Anterior cingulate cortex (tissue), 58 donors: ENCODE results near the gene CYP4F12.

Experiments
- DNase-seq, 58 donors: peaks; one replicate each; lab custom pipeline; 2025; lab: John Stamatoyannopoulos, UW

Gene CYP4F12, protein sequence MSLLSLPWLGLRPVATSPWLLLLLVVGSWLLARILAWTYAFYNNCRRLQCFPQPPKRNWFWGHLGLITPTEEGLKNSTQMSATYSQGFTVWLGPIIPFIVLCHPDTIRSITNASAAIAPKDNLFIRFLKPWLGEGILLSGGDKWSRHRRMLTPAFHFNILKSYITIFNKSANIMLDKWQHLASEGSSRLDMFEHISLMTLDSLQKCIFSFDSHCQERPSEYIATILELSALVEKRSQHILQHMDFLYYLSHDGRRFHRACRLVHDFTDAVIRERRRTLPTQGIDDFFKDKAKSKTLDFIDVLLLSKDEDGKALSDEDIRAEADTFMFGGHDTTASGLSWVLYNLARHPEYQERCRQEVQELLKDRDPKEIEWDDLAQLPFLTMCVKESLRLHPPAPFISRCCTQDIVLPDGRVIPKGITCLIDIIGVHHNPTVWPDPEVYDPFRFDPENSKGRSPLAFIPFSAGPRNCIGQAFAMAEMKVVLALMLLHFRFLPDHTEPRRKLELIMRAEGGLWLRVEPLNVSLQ

DNA sequence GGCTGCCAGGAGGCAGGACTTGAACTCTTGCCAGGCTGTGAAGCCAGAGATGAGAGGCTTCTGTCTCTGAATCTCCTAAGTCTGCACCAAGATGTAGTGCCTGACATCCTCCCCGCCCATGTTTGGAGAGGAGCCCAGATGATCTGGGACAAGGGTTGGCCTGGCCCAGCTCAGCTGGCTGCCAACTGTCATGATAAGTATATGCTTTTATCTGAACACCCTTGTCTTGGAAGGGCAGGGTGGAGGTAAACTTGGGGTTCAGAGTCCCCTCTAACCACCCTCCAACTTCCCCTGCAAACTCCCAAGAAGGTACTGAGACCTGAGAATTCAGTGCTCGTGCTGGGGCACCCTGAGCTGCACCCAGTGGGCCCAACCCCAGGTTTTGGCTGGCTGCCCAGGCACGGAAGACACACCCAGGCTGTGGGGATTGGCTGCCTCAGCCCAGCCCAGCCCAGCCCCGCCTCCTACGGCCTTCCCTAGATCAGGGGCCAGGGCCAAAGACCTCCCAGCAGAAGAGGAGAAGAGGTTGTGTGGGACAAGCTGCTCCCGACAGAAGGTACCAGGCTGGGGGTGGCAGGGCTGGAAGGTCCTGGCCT is at the start of gene CYP4F12:
CYP4F12 (plus strand) TSS at position 508 of the 596 bp plus-strand sequence. CDS start 443 bp downstream, outside the sequence.
- DNase-seq, result peak in 8 of 58 donors; percentile 2 to 51 (median 11)

DNA sequence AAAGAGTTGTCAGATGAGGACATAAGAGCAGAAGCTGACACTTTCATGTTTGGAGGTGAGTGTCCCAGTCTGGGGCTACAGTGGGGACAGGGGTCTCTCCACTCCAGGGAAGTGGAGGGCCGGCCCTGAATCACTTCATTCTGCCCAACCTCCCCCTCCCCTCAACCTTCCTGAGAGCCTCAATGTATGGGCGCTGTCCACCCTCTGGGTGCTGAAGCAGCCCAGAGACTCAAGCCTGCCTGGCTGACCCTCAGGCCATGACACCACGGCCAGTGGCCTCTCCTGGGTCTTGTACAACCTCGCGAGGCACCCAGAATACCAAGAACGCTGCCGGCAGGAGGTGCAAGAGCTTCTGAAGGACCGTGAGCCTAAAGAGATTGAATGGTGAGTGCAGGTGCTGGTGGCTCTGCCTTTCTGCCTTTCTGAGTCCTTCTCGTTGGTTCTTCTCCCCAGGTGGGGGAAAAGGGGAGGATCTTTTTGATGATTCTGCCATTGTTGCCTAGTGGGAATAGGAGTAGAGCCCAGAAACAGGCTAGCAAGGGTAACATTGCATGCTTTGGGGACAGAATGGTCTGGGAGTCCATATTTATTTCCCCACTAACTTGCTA is 49.1 kb upstream of the CYP4F12 start:
- DNase-seq, result no peak

DNA sequence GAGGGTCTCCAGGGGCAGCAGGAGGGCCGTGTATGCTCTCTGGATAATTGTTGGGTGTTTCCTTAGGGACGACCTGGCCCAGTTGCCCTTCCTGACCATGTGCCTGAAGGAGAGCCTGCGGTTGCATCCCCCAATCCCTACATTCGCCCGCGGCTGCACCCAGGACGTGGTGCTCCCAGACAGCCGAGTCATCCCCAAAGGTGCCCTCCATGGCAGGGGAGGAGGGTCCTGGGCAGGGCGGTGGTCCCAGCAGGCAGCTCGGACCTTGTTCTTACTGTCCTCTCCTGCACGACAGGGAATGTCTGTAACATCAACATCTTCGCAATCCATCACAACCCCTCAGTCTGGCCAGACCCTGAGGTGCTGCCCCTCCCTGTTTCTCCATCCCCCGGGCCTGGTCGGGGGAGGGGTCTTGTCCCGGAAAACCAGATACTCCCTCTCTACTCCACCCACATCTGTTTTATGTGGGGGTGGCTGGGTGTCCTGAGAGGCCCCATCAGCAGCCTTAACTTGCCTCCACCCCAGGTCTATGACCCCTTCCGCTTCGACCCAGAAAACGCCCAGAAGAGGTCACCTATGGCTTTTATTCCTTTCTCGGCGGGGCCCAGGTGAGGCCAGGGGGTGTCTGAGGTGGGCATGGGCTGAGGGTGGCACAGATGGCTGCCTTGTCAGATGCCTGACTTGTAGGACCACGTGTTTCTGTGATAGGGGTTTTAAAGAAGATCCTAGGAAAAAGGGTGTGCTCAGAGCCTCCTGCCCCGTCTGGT is 44.5 kb upstream of the CYP4F12 start:
- DNase-seq, result no peak

DNA sequence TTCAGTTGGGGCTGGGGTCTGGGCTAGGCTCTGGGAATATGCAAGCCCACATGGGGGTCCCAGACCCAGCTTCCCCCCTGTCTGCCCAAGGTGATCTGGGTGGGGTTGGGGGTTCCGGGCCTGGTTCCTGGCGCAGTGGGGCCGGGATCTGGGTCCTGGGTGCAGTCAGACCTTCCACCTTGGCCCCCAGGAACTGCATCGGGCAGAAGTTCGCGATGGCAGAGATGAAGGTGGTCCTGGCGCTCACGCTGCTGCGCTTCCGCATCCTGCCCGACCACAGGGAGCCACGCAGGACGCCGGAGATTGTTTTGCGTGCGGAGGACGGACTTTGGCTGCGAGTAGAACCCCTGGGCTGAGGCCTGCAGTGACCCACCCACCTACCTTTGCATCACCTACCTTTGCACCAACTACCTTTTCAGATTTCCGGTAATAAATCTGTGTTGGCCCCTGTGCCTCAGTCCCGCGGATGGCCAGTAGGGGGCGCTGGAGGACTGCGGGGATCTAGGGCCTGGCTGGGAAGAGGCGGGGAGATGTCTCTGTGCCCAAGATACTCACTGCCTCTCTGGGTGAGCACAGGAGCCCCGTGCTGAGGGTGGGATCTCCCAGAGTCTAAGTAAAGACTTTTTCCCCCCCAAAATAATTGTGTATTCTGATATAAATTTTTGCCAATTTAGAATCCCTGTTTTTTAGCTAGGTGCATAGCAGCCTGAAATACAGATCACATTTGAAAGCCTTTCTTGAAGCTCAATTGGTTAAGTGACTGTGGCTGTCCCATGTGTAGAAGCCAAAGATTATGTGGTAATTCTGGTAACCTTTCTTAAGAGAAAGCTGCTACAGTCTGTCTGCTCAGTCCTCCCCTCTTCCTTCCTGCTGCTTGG is 43.6 kb upstream of the CYP4F12 start:
- DNase-seq, result peak in 55 of 58 donors; percentile 2 to 84 (median 37)

DNA sequence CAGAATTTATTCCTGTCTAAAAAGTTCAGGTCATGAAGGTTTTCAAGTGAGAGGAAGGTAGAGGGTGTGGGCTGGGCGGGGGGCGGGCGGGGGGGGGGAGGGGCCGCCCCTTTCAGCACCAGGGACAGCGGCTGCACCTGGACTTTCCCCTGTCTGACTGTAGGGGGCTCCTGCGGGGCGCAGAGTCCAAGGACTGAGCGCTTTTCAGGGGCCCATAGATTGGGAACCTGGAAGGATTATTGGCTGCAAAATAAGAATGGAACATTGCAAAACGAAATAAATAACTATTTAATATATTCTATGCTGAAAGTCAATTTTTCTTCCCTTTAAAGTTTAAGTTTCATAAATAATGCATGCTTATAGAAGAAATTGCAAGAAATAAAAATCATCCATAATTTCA is 41.1 kb upstream of the CYP4F12 start:
- no peak for DNase-seq

DNA sequence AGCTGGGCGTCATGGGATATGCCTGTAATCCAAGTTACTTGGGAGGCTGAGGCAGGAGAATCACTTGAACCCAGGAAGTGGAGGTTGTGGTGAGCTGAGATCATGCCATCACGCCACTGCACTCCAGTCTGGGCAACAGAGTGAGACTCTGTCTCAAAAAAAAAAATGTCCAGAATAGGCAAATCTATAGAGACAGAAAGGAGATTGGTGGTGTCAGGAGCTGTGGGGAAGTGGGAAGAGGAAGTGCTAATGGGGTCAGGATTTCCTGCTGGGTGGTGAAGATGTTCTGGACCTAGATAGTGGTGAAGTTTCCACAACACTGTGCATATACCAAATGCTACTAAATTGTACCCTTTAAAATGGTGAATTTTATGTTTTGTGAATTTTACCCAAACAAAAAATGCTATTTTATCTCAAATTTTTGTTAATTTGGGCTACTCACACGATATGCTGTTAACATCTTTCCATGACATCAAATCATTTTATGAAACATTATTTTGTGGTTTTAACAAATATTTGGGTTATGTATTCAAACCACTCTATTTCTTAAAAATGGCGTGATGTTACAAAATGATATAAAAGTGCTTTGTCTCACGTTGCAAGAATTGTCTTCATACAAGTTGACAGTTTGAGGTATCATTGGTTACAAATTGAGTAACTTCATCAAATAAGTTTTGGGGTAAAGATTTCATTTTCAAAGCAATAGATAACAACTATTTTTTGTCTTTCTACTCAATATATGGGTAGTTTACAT is 39.6 kb upstream of the CYP4F12 start:
- peak in 1 of 58 donors; percentile 0 for DNase-seq

DNA sequence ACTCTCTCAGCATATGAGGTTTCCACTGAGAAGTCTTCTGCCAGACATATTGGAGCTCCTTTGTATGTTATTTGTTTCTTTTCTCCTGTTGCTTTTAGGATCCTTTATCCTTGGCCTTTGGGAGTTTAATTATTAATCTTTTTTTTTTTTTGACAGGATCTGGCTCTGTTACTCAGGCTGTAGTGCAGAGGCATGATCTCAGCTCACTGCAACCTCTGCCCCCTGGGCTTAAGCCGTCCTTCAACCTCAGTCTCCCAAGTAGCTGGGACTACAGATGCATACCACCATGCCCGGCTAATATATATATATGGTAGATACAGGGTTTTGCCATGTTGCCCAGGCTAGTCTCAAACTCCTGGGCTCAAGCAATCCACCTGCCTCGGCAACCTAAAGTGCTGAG is 38.8 kb upstream of the CYP4F12 start:
- DNase-seq, result no peak

DNA sequence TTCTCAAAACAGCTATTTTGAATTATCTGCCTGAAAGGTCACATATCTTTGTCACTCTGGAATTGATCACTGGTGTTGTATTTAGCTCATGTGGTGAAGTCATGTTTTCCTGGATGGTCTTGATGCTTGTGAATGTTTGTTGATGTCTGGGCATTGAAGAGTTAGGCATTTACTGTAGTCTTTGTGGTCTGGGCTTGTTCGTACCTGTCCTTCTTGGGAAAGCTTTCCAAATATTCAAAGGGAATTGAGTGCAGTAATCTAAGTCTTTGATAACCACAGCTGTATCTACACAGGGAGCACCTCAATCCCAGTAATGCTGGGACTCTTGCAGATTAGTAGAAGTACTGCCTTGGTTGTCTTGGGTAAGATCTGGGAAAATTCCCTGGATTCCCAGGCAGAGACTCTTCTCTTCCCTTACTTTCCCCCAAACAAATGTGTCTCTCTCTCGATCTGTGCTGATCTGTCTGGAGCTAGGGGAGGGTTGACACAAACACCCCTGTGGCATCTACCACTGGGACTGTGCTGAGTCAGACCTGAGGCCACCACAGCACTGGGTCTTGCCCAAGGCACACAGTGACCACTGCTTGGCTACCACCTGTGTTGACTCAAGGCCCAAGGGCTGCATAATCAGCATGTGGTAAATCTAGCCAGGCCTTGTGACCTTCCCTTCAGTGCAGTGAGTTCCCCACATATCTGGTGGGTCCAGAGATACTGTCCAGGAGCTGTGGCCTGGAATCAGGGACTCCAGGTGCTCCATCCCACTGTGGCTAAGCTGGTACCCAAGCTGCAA is 37.7 kb upstream of the CYP4F12 start:
- DNase-seq, result peak in 1 of 58 donors; percentile 40

DNA sequence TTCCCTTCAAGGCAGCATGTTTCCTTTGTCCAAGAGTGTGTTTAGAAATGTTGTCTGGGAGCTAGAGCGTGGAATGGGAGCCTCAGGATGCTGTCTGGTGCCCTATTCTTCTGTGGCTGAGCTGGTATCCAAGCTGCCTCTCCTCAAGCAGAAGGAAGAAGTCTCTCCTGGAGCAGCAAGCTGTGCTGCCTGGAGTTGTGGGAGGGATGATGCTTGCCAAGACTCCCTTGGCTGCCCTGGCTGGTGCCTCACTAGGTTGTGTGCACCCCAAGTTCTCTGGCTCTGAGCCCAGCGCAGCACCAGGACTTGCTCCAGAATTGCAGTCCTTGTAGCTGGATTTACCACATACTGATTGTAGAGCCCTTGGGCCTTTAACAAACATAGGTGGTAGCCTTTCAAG is 36.9 kb upstream of the CYP4F12 start:
- peak in 48 of 58 donors; percentile 3 to 78 (median 39) for DNase-seq

DNA sequence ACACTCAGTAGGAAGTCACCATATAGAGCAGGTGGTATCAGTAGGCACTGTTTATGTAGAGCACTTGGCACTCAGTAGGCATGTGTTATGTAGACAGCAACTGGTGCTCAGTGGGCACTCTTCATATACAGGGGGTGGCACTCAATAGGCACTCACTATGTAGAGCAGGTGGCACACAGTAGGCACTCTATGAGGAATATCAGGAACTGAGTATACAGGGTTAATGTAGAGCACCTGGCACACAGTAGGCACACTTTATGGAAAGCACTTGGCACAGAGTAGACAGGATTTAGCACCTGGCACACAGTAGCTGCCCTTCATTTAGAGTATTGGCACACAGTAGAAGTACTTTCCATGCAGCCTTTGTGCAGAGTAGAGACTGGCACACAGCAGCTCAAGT is 33.3 kb upstream of the CYP4F12 start:
- DNase-seq, result no peak

DNA sequence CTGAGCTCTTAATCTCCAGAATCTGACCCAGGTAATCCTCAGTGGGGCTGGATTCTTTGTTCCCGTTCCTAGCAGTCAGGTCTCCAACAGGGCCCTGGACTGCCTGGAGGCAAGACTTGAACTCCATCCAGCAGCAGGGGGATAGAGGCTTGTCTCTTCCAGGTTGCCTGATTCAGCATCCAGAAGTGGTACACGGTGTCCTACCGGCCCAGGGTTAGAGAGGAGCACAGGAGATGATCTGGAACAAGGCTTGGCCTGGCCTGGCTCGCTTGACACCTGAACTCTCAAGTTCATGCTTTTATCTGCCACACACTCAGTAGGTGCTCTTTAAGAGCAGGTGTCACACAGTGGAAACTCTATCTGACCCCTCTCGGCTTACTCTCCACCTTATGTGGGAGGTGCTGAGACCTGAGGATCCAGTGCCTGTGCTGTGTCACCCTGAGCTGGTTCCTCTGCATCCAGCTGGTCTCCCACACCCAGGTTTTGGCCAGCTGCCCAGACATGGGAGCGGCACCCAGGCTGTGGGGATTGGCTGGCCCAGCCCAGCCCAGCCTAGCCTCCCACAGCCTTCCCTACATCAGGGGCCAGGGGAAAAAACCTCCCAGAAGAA is 32.5 kb upstream of the CYP4F12 start, which contains the start of gene CYP4F3:
CYP4F3 (plus strand) TSS at position 604 of the 610 bp plus-strand sequence. CDS start 519 bp downstream, outside the sequence.
- DNase-seq, result peak in 27 of 58 donors; percentile 3 to 49 (median 15)

DNA sequence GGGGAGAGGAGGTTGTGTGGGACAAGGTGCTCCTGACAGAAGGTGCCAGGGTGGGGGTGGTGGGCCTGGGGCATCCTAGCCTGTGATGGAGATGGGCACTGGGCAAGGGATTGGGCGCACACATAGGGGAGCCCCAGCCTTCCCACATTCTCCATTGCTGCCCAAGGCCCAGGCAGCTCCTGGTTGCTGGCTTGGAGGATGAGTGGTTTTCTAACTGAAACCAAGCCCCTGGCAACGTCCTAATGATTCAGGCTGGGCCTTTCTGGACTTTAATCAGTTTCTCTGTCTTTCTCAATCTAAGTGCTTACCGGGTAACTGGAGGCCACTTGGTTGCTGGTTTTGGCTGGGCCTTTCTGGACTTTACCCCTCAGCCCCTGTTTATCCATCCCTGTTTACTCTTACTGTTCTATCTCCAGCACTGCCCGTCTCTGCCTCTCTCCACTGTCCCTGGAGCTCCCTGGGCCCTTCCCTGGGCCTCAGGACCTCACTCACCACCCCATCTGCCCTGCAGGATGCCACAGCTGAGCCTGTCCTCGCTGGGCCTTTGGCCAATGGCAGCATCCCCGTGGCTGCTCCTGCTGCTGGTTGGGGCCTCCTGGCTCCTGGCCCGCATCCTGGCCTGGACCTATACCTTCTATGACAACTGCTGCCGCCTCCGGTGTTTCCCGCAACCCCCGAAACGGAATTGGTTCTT is 31.8 kb upstream of the CYP4F12 start:
- peak in 2 of 58 donors; percentile 18 to 23 for DNase-seq

DNA sequence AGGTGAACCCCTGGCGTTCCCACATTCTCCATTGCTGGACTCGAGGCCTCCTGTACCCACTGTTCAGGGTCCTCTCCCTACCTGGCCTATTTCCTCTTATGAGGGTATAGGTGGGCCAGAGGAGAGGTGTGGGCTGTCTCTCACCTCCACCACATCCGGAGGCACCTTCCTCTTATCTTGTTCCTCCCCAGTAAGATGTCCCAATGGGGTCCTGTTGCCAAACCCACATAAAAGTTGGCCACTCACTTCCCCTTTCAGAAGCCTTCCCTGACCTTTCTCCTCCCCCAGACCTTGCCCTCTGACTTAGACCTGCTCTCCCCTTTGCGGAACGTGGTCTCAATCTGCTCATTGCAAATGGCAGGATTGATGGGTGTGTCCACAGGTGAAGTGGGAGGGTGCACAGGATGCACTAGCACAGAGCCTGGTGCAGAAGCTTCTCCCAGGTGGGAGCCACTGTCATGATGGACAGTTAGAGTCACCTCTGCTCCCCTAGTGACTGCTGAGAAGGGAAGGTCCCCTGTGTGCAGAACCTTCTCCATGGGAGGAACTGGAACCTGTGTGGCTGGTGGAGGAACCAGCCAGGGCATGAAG is 30.9 kb upstream of the CYP4F12 start:
- DNase-seq, result no peak

DNA sequence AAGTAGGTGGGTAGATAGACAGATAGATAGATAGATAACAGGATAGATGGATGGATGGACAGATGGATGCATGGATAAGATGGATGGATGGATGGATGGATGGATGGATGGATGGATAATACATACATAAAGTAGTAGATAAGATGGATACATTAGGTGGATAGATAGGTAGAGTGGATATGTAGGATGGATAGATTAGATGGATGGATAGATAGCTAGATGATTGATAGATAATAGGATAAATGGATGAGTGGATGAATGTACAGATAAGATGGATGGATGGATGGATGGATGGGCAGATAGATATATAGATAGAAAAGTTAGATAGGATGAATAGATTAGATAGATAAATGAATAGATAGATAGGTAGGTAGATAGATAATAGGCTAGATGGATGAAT is 30.1 kb upstream of the CYP4F12 start:
- DNase-seq, result no peak

DNA sequence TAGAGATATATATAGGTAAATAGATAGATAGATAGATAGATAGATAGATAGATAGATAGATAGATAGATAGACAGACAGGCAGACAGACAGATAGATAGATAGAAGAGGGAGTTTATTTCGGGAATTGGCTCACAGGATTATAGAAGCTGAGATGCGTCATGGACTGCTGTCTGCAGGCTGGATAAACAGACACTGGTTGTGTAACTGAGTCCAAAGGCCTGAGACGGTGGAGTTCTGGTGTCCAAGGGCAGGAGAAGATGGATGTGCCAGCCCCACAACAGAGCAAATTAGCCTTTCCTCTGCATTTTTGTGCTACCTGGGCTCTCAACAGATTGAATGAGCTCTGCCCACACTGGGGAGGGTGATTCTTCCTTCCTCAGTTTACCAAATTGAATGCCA is 29.5 kb upstream of the CYP4F12 start:
- DNase-seq, result no peak

DNA sequence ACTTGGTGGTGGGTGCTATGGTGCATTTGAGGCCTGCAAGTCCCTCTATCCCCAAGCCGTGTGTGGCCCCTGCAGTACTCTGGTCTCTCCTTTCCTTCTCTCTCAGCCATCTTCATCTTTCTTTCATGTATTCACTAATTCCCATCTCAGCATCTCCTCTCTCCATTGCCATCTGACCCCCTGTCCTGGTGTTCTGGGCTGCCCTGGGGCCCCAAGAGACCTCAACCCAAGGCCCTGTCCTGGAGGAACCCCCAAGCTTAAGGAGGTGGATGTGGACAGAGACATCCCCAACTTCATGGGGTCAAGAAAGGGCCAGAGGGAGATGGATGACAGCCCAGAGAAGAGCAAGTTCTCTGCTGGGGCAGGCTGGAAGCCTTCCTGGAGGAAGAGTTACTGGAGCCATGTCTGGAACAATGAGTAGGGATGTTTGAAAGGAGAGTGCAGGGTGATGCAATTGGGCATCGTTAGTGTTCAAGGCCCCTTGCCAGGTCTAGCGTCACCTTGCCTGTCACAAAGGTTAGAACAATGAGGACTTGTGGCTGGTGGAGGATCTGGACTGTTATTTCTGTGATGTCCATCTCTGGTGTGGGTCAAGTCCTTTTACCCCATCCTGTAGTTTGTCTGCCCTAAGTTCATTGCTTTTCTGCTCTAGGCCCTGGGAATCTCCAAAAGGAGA is 28.7 kb upstream of the CYP4F12 start:
- DNase-seq, result no peak
